HCT116 (cell line): Measurements from ENCODE around the gene ZXDC. TPM values are rescaled to one million over a fixed set of nuclear protein-coding genes. Genes with fewer than 3 reads are reported as not detected.

Source experiments
- ATAC-seq: fragments of 200-7000 bp; cut with Tn5 transposase; 2 replicates; pipeline ENCODE4 v1.9.1; 2020; ENCODE audit warnings: mild to moderate bottlenecking, moderate library complexity
- BruUV-seq: library from RNA; stranded (reverse); fragments of 400-500 nt; replicated peaks from 2 replicates; lab custom pipeline; 2021; lab: Mats Ljungman, UMichigan
- CTCF ChIA-PET: fragments of 300-600 bp; sonication (Branson Sonifier 250); formaldehyde crosslinking; loops from one replicate; lab custom pipeline; 2021; ENCODE audit warnings: antibody characterized with exemption; lab: Charles Lee
- POLR2A ChIA-PET: fragments of 300-600, 350-600 bp; sonication (Branson Sonifier 250); formaldehyde crosslinking; loops from one replicate; lab custom pipeline; 2021; ENCODE audit warnings: antibody characterized with exemption; lab: Charles Lee
- RAD21 ChIA-PET, 2 experiments: fragments of 300-600 bp; sonication (Branson Sonifier 250); formaldehyde crosslinking; loops; one replicate each; lab custom pipeline; 2023; ENCODE audit warnings: low total read pairs in 2 of 2; ENCODE audit not compliant: uncharacterized antibody in 2 of 2, unreplicated experiment in 2 of 2, low non-redundant PET in 1 of 2; lab: Charles Lee
- DNase-seq: peaks from one replicate; pipeline ENCODE4 v3.0.0-alpha.2; 2010; ENCODE audit warnings: low read depth, low spot score
- H2AFZ ChIP-seq: fragments of 200-600 bp; shearing (Covaris generic), sonication (generic); 2 replicates; pipeline ENCODE4 v1.6.1; 2017; ENCODE audit warnings: low read depth, mixed run types, mixed read lengths, antibody characterized with exemption, low read length; ENCODE audit not compliant: poor library complexity, severe bottlenecking
- H3K27ac ChIP-seq: 2 replicates; pipeline ENCODE4 v1.5.1; 2012; ENCODE audit warnings: low read depth, low read length
- H3K27me3 ChIP-seq: fragments of 200-600 bp; sonication (generic); 2 replicates; pipeline ENCODE4 v1.6.1; 2016; ENCODE audit warnings: mixed run types, low read length, mixed read lengths; ENCODE audit not compliant: insufficient read depth
- H3K36me3 ChIP-seq, 2 experiments: fragments of 200-500 bp in 1 of 2; fragments of 200-600 bp in 1 of 2; sonication (Bioruptor generic) in 1 of 2; sonication (generic) in 1 of 2; 2 replicates each; pipeline versions ENCODE4 v1.5.1 to v1.6.1; 2014 to 2016; ENCODE audit warnings: low read length in 2 of 2, inconsistent platforms in 1 of 2, mixed read lengths in 1 of 2, mixed run types in 1 of 2; ENCODE audit not compliant: insufficient read depth in 2 of 2, control insufficient read depth in 1 of 2
- H3K4me1 ChIP-seq, 2 experiments: fragments of 200-600 bp in 1 of 2; sonication (generic) in 1 of 2; 2 replicates each; pipeline versions ENCODE4 v1.5.1 to v1.6.1; 2012 to 2017; ENCODE audit warnings: low read length in 2 of 2, inconsistent platforms in 1 of 2, mild to moderate bottlenecking in 1 of 2, mixed read lengths in 1 of 2, mixed run types in 1 of 2, moderate library complexity in 1 of 2; ENCODE audit not compliant: insufficient read depth in 2 of 2, control insufficient read depth in 1 of 2
- H3K4me2 ChIP-seq: fragments of 200-600 bp; sonication (generic); 2 replicates; pipeline ENCODE4 v1.6.1; 2017; ENCODE audit warnings: mixed run types, low read length, mixed read lengths
- H3K4me3 ChIP-seq, 2 experiments: fragments of 200-600 bp in 1 of 2; sonication (generic) in 1 of 2; replicated peaks in 1 of 2; 2 replicates each; pipeline ENCODE4 v1.5.1; 2011 to 2016; ENCODE audit warnings: low read length in 2 of 2, control low read depth in 1 of 2, low read depth in 1 of 2, mild to moderate bottlenecking in 1 of 2, mixed read lengths in 1 of 2, mixed run types in 1 of 2
- H3K79me2 ChIP-seq: fragments of 200-600 bp; sonication (generic); 2 replicates; pipeline ENCODE4 v1.6.1; 2017; ENCODE audit warnings: mild to moderate bottlenecking, mixed run types, low read length, moderate library complexity, mixed read lengths; ENCODE audit not compliant: insufficient read depth
- H3K9ac ChIP-seq: fragments of 200-600 bp; sonication (generic); 2 replicates; pipeline ENCODE4 v1.6.1; 2016; ENCODE audit warnings: low read length, mixed read lengths
- H3K9me2 ChIP-seq: fragments of 200-600 bp; sonication (generic), shearing (Covaris generic); 2 replicates; pipeline ENCODE4 v1.6.1; 2017; ENCODE audit warnings: mixed run types, mild to moderate bottlenecking, moderate library complexity; ENCODE audit not compliant: insufficient read depth
- H3K9me3 ChIP-seq, 2 experiments: fragments of 200-500 bp in 1 of 2; fragments of 200-600 bp in 1 of 2; sonication (Bioruptor generic) in 1 of 2; sonication (generic) in 1 of 2; 2 replicates each; pipeline ENCODE4 v1.6.1; 2014 to 2017; ENCODE audit warnings: low read length in 2 of 2, mixed read lengths in 2 of 2, inconsistent platforms in 1 of 2, low read depth in 1 of 2, mild to moderate bottlenecking in 1 of 2, mixed run types in 1 of 2, moderate library complexity in 1 of 2; ENCODE audit not compliant: control insufficient read depth in 1 of 2, insufficient read depth in 1 of 2
- H4K20me1 ChIP-seq: fragments of 200-600 bp; sonication (generic), shearing (Covaris generic); 2 replicates; pipeline ENCODE4 v1.6.1; 2017; ENCODE audit warnings: mixed run types, mild to moderate bottlenecking, moderate library complexity; ENCODE audit not compliant: insufficient read depth
- CBX3 ChIP-seq: IDR thresholded peaks from 2 replicates; pipeline ENCODE4 v1.6.1; 2012; ENCODE audit warnings: low read depth
- CEBPB ChIP-seq: IDR thresholded peaks from 2 replicates; pipeline ENCODE4 v1.6.1; 2012; ENCODE audit warnings: low read depth
- CTCF ChIP-seq, 3 experiments: fragments of 200-600 bp in 1 of 3; sonication (generic) in 1 of 3; IDR thresholded peaks in 2 of 3; conservative IDR thresholded peaks in 1 of 3; 2 replicates each; pipeline ENCODE4 v1.5.1; 2012 to 2017; ENCODE audit warnings: low read depth in 2 of 3, low read length in 2 of 3, antibody characterized with exemption in 1 of 3, borderline replicate concordance in 1 of 3, control low read depth in 1 of 3, mild to moderate bottlenecking in 1 of 3, mixed read lengths in 1 of 3, mixed run types in 1 of 3, moderate library complexity in 1 of 3; ENCODE audit not compliant: insufficient read depth in 1 of 3
- EGR1 ChIP-seq: IDR thresholded peaks from 2 replicates; pipeline ENCODE4 v1.6.1; 2012; ENCODE audit warnings: low read depth
- ELF1 ChIP-seq: IDR thresholded peaks from 2 replicates; pipeline ENCODE4 v1.6.1; 2012; ENCODE audit warnings: low read depth, borderline replicate concordance
- EZH2 ChIP-seq: fragments of 200-600 bp; sonication (generic); IDR thresholded peaks from 2 replicates; pipeline ENCODE4 v1.6.1; 2017; ENCODE audit warnings: antibody characterized with exemption, mixed run types
- EZH2phosphoT487 ChIP-seq: fragments of 200-600 bp; IDR thresholded peaks from 2 replicates; pipeline ENCODE4 v1.6.1; 2018; ENCODE audit warnings: antibody characterized with exemption, borderline replicate concordance
- FOSL1 ChIP-seq: IDR thresholded peaks from 2 replicates; pipeline ENCODE4 v1.6.1; 2012; ENCODE audit warnings: low read depth
- JUND ChIP-seq: IDR thresholded peaks from 2 replicates; pipeline ENCODE4 v1.6.1; 2012
- POLR2AphosphoS5 ChIP-seq: IDR thresholded peaks from 2 replicates; pipeline ENCODE4 v1.6.1; 2011; ENCODE audit warnings: mild to moderate bottlenecking, low read depth, low read length, moderate library complexity
- RAD21 ChIP-seq: IDR thresholded peaks from 2 replicates; pipeline ENCODE4 v1.6.1; 2012; ENCODE audit warnings: low read depth, mild to moderate bottlenecking
- SIN3A ChIP-seq: IDR thresholded peaks from 2 replicates; pipeline ENCODE4 v1.6.1; 2012; ENCODE audit warnings: low read depth
- SP1 ChIP-seq: IDR thresholded peaks from 2 replicates; pipeline ENCODE4 v1.6.1; 2012; ENCODE audit warnings: low read depth
- SRF ChIP-seq: IDR thresholded peaks from 2 replicates; pipeline ENCODE4 v1.6.1; 2012; ENCODE audit warnings: low read depth
- TCF7L2 ChIP-seq: IDR thresholded peaks from 2 replicates; pipeline ENCODE4 v1.7.0; 2011; ENCODE audit warnings: borderline replicate concordance, inconsistent platforms; ENCODE audit not compliant: insufficient read depth, insufficient read length; ENCODE audit errors: extremely low read depth
- YY1 ChIP-seq: IDR thresholded peaks from 2 replicates; pipeline ENCODE4 v1.6.1; 2011; ENCODE audit warnings: low read length, low read depth, moderate library complexity, mild to moderate bottlenecking; ENCODE audit not compliant: insufficient replicate concordance; ENCODE audit errors: extremely low read depth
- ZBTB33 ChIP-seq: IDR thresholded peaks from 2 replicates; pipeline ENCODE4 v1.6.1; 2011; ENCODE audit warnings: mild to moderate bottlenecking, low read length, moderate library complexity; ENCODE audit not compliant: insufficient replicate concordance; ENCODE audit errors: extremely low read depth
- ZFX ChIP-seq: fragments of 450-650 bp; IDR thresholded peaks from 2 replicates; pipeline ENCODE4 v1.6.1; 2017
- intact Hi-C: fragments of 100-400 bp; cut with micrococcal nuclease; formaldehyde crosslinking; loops from 2 replicates; pipeline ENCODE4 v1.10.0; 2022
- total RNA-seq: library from RNA; stranded (reverse); gene quantifications from one replicate; pipeline ENCODE4 v1.2.1, GENCODE V29; 2021; ENCODE audit not compliant: unreplicated experiment
- TF ChIP-seq, protein P1 (sequence below): IDR thresholded peaks from 2 replicates; pipeline ENCODE4 v1.6.1; 2012; ENCODE audit warnings: low read depth
- TF ChIP-seq, protein P2 (sequence below): IDR thresholded peaks from 2 replicates; pipeline ENCODE4 v1.6.1; 2012

The ZXDC gene
- total RNA-seq, 1 experiment from 2014 or later: 29.9 TPM

GRCh38 chr3:126481808-126482502 lies 6.3 kb upstream of the ZXDC start:
- no peaks in the 10 kb centered on the region for H3K79me2 ChIP-seq
- DNase-seq (no peak), ATAC-seq (no peak)
- H4K20me1 ChIP-seq: no peaks in the 10 kb centered on the region
- ChIA-PET POLR2A (no interaction called here), CTCF (no interaction called here), RAD21 (no interaction called here)
- no peak overlapping the region for H3K9ac ChIP-seq
- H3K36me3 ChIP-seq: no peaks in the 10 kb centered on the region
- H2AFZ ChIP-seq: no peak overlapping the region
- H3K27me3 ChIP-seq: no peaks in the 10 kb centered on the region
- TF ChIP-seq, protein P1, sequence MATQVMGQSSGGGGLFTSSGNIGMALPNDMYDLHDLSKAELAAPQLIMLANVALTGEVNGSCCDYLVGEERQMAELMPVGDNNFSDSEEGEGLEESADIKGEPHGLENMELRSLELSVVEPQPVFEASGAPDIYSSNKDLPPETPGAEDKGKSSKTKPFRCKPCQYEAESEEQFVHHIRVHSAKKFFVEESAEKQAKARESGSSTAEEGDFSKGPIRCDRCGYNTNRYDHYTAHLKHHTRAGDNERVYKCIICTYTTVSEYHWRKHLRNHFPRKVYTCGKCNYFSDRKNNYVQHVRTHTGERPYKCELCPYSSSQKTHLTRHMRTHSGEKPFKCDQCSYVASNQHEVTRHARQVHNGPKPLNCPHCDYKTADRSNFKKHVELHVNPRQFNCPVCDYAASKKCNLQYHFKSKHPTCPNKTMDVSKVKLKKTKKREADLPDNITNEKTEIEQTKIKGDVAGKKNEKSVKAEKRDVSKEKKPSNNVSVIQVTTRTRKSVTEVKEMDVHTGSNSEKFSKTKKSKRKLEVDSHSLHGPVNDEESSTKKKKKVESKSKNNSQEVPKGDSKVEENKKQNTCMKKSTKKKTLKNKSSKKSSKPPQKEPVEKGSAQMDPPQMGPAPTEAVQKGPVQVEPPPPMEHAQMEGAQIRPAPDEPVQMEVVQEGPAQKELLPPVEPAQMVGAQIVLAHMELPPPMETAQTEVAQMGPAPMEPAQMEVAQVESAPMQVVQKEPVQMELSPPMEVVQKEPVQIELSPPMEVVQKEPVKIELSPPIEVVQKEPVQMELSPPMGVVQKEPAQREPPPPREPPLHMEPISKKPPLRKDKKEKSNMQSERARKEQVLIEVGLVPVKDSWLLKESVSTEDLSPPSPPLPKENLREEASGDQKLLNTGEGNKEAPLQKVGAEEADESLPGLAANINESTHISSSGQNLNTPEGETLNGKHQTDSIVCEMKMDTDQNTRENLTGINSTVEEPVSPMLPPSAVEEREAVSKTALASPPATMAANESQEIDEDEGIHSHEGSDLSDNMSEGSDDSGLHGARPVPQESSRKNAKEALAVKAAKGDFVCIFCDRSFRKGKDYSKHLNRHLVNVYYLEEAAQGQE: no peak
- TF ChIP-seq, protein P2, sequence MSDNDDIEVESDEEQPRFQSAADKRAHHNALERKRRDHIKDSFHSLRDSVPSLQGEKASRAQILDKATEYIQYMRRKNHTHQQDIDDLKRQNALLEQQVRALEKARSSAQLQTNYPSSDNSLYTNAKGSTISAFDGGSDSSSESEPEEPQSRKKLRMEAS: no peak
- TF ChIP-seq ZBTB33 (no peak), EGR1 (no peak), CEBPB (no peak), ZFX (no peak), EZH2phosphoT487 (no peak), SIN3A (no peak), SP1 (no peak), ELF1 (no peak), YY1 (no peak), JUND (no peak), SRF (no peak), CTCF (IDR thresholded peaks at IDR 0.05 in 2 of 3, conservative IDR thresholded peaks at IDR 0.05 in 1 of 3; ENCODE audit: borderline replicate concordance in 1 of 3, insufficient read depth in 1 of 3, low read depth in 2 of 3, low read length in 2 of 3) (no peak), TCF7L2 (no peak), FOSL1 (no peak), CBX3 (no peak), EZH2 (no peak), POLR2AphosphoS5 (no peak), RAD21 (no peak)
- TF ChIP-seq, all 23 proteins: peak for 0
- no TSS peak for BruUV-seq
- H3K9me2 ChIP-seq: no peaks in the 10 kb centered on the region
- no peak overlapping the region for H3K4me3 ChIP-seq
- no peak overlapping the region for H3K27ac ChIP-seq
- intact Hi-C loops: no loop called here
- no peaks in the 10 kb centered on the region for H3K9me3 ChIP-seq
- H3K4me1 ChIP-seq: peaks cover 4 to 5% of the 10 kb centered on the region in 2 experiments; a peak in 3 of 4 replicates
- H3K4me2 ChIP-seq: no peak overlapping the region
